Measurements from ENCODE around the gene XYLT1. TPM values are rescaled to one million over a fixed set of nuclear protein-coding genes. Genes with fewer than 3 reads are reported as not detected.

The XYLT1 gene
- total RNA-seq, 2 donors from 2014 or later = 8.4 to 22.5 TPM

GRCh38 chr16:17103216-17103615 lies 367.5 kb downstream of the XYLT1 start:
- DNase-seq = no peak
- intact Hi-C loops (cut with DNase I) = no loop called here
- no peak for ATAC-seq

DNA sequence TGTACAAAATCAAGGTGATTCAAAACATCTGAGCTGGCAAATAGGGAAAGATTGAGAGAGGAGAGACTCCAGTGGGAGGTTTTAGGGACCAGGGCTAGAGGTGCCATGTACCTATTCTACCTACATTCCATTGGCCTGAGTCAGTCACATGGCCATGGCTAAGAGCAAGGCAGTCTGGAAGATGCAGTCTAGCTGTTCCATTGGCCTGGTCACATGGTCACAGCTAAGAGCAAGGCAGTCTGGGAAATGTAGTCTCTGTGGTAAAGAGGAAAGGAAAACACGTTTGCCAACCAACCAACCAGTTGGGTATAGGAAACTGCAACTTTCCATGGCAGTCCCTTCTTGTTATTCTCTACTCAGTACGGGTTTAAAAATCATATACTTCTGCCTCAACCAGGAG lies 369.1 kb downstream of the XYLT1 start:
- ATAC-seq (no peak), DNase-seq (no peak)
- intact Hi-C loops (cut with DNase I) = no loop called here

GRCh38 chr16:17098685-17099084 lies 372.1 kb downstream of the XYLT1 start:
- ATAC-seq = no peak
- DNase-seq = no peak
- intact Hi-C loops (cut with DNase I) = loop anchor here in 1 of 2 donors (10.0 kb wide), 1 partner anchor 56 kb away; no protein-coding TSS in a partner anchor

GRCh38 chr16:17084130-17084529 lies 386.6 kb downstream of the XYLT1 start:
- intact Hi-C loops (cut with DNase I) = no loop called here
- DNase-seq = no peak
- ATAC-seq = no peak

- no peak for DNase-seq
- intact Hi-C loops (cut with DNase I) = no loop called here
- ATAC-seq = no peak
Observed at GRCh38 chr16:17083628-17084027, 387.1 kb downstream of the XYLT1 start.

DNA sequence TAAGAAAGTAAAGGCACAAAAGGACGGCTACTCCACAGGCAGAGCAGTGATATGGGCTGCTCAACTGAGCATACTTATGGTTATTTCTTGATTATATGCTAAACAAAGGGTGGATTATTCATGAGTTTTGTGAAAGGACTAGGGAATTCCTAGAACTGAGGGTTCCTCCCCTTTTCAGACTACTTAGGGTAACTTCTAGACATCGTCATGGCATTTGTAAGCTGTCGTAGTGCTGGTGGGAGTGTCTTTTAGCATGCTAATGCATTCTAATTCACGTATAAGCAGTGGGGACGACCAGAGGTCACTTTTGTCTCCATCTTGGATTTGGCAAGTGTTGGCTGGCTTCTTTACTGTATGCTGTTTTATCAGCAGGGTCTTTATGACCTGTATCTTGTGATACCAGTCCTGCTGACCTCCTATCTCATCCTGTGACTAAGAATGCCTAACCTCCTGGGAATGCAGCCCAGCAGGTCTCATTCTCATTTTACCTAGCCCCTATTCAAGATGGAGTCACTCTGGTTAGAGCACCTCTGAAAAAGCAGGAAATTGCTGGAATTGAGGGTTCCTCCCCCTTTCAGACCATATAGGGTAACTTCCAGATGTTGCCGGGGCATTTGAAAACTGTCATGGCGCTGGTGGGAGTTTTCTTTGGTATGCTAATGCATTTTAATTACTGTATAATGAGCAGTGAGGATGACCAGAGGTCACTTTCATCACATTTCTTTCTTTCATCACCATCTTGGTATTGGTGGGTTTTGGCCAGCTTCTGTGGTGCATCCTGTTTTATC lies 388.5 kb downstream of the XYLT1 start:
- intact Hi-C loops (cut with DNase I) = no loop called here
- ATAC-seq = no peak
- DNase-seq = no peak

DNA sequence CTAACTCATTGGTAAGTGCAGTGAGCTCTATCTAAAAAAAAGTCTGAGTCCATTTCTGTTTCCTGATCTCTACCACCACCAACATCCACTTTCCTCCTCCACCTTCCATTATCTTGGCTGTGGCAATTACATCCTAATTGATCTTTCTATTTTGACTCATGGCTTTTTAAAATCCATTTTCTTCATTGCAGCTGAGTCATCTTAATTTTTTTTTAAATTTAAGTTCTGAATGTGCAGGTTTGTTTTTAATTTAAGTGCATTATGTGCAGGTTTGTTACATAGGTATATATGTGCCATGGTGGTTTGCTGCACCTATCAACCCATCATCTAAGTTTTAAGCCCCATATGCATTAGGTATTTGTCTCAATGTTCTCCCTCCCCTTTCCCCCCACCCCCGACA lies 390.7 kb downstream of the XYLT1 start:
- no peak for DNase-seq
- intact Hi-C loops (cut with DNase I) = no loop called here
- no peak for ATAC-seq

DNA sequence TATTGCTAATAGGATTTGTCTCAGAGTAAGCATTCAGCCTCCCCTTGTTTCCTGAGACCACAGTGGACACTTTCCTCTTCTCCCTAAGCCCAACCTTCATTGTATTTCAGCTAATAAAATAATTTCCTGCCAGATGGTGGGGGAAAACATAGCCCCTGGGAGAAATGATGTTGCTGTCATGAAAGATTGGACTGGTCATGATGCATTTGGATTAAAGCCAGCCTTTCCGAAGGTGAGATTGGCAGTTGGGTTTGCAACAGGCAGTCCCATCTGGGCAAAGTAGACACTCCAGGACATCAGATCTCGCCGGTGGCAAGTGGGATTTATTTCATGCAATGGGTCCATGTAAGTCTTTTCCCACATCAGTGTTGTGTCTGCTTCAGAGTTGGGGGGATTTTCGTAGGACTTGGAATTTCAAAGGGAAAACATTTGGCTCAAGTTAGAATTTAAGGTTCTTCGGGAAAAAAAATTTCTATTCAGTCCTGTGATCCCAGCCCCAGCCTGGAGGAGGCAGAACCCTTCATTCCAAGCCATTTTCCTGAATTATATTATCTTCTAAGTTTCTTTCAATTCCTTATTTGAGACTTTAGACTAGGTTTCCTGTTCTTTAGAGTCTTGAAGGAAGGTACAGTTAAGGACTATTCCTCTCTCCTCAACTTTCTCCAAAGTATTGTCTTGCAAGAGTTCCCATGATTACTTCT lies 391.7 kb downstream of the XYLT1 start:
- DNase-seq = no peak
- no peak for ATAC-seq
- intact Hi-C loops (cut with DNase I) = no loop called here

- no peak for ATAC-seq
- no peak for DNase-seq
- intact Hi-C loops (cut with DNase I) = no loop called here
Observed at GRCh38 chr16:17076818-17077498, 393.8 kb downstream of the XYLT1 start.

DNA sequence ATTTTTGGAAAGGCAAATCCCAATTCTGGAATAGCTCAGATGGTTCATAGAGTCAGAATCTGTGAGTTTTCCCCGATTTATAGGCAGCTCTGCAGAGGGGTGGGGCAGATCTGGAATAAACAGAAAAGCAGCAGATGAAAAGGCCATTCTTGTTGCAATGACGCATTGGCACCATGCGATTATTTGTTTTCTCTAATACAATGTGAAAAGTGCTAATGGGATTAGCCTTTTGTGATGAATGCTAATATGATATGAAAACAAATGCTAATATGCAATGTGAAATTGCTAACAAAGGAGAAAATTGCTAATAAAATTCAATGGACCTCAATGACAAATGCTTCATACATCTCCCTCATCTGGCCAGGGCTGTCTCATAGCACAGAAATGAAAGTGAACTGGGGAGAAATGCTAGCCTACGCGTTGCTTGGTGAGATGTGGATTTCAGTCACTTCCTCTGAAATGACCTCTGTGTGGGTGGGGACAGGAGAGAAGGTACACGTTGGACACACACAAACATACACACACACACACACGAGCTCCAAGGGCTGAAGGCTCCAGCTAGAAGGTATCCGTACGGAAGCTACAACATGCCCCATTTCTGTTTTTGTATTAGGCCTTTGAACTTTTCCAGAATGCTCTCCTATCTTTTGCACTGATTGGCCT lies 394.5 kb downstream of the XYLT1 start:
- intact Hi-C loops (cut with DNase I) = no loop called here
- ATAC-seq = no peak
- no peak for DNase-seq

GRCh38 chr16:17072104-17072503 lies 398.7 kb downstream of the XYLT1 start:
- no peak for DNase-seq
- intact Hi-C loops (cut with DNase I) = no loop called here
- no peak for ATAC-seq

- ATAC-seq (no peak), DNase-seq (peak; percentile 31)
- intact Hi-C loops (cut with DNase I) = no loop called here
Observed at GRCh38 chr16:17070882-17071592, 399.7 kb downstream of the XYLT1 start.

DNA sequence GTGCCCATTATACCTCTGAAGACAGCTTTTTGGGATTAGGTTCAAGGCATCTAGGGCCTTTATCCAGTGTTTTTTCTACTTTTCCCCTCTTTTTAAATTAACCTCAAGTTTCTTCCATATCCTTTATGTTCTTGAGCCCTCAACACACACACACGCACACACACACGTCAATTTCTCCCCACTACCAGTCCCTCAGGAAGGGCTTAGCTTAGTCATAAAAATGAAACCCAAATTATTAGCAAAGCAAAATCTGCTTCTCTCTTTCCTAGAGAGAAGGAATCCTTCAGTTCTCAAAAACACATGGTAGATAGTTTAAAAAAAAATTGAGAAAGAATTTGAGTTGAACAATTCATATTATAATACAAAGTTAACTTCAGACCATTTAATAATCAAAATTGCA lies 401.1 kb downstream of the XYLT1 start:
- intact Hi-C loops (cut with DNase I) = no loop called here
- no peak for DNase-seq

GRCh38 chr16:17068524-17068923 lies 402.2 kb downstream of the XYLT1 start:
- intact Hi-C loops (cut with DNase I) = no loop called here
- ATAC-seq = no peak
- DNase-seq = no peak

More for the DNA sequence above, 401.1 kb downstream of the XYLT1 start:
- ATAC-seq = no peak

DNA sequence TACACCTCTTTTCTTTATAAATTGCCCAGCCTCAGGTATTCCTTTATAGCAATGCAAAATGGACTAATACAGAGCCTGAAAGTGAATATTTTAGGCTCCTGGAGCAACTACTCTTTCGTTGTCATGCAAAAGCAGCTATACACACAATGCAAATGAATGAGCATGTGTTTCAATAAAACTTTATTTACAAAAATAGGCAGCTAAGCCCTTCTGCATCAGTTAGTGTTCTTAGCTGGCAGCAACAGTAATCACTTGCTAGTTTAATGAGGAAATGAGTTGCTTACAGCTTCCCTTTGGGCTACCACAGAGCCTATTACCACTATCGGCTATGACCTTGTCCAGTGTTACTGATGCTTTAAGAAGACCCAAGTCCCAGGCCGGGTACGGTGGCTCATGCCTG lies 402.9 kb downstream of the XYLT1 start:
- intact Hi-C loops (cut with DNase I) = no loop called here
- ATAC-seq = no peak
- no peak for DNase-seq

DNA sequence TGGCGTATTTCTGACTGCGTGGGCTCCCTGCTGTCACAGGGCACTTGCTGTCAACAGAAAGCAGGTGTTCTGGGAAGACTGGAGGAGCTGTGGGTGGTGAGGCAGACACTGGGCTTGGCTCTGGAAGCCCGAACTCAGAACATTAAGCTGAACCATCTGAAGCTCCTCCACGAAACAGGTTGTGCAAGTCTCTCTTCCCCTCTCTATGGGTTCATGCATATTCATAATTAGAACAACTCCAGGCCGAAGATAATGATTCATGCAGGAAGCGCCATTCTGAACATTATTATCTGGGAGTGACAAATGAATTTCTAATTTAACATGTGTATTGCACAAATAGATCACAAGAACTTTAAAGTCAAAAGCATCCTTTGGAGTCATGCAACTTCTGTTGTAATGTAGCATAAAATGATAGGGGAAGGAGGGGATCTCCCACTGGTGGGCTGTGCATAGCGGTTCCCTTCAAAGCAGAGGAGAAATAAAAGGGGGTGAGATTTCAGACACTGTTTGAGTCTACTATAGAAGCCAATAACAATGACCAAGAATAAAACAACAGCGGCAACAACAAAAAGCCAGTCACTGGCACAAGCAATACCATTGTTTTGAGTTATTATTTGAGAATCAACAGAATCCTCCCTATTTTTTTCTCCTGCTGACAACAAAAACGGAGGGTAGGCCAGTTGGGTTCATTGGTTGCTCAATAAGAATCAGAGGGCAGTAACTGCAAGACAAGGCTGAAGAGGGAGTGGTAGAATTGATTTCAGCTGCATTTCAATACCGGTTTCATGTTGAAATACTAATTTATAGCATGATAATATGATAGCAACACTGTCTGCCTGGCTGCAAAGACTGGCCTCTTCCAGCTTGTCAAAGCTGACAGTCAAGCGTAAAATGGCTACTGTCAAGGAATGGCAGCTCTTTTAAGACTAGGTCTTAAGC lies 407.3 kb downstream of the XYLT1 start:
- ATAC-seq (no peak), DNase-seq (no peak)
- intact Hi-C loops (cut with DNase I) = no loop called here

DNA sequence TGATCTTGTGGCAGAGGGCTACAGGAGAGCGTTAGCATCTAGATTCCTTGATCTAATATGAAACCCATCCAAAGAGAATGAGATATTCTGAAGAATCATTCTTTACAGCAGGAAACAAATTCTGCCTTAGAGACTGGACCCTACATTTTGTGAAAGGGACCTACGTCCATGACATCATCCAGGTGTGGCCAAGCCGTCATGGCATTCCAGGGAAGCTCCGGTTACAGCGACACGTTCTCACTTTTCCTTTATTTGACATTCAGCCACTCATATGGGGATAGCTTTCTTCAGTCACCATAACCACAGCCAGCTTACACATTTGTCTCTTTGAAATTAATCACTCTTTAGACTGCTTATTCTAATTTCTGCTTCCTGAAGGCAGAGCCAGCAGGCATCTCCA lies 408.1 kb downstream of the XYLT1 start:
- no peak for DNase-seq
- ATAC-seq = no peak
- intact Hi-C loops (cut with DNase I) = no loop called here

DNA sequence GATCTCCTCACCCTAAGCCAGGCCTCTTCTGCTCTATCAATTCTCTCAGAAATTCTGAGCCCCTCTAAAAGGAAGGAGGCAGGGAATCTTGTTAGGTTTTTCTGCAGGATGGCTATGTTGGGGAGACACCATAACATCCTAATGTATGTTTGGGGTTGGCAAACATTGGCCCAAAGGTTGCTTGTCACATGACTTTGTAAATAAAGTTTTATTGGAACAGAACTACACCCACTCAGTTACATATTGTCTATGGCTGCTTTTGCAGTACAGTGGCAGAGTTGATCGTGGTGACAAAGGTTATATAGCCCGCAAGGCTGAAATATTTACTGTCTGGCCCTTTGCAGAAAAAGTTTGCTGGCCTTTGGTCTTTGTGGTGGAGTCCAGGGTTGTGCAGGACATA lies 409.4 kb downstream of the XYLT1 start:
- DNase-seq (no peak), ATAC-seq (no peak)
- intact Hi-C loops (cut with DNase I) = no loop called here

Data from left cardiac atrium (tissue), 4 donors.